Activated T-cell treated with anti-CD3 and anti-CD28 coated beads for 48 hours (primary cell): ENCODE data around the gene PIP5K1A.
"Not testable (repeated sequence)": the region's sequence is repeated elsewhere in the genome, so short reads cannot be mapped to it uniquely, and the experiment has no call there.

Source experiments
- DNase-seq: peaks from one replicate; pipeline ENCODE4 v3.0.0-alpha.2; 2020; ENCODE audit warnings: low read depth

The PIP5K1A gene

DNA sequence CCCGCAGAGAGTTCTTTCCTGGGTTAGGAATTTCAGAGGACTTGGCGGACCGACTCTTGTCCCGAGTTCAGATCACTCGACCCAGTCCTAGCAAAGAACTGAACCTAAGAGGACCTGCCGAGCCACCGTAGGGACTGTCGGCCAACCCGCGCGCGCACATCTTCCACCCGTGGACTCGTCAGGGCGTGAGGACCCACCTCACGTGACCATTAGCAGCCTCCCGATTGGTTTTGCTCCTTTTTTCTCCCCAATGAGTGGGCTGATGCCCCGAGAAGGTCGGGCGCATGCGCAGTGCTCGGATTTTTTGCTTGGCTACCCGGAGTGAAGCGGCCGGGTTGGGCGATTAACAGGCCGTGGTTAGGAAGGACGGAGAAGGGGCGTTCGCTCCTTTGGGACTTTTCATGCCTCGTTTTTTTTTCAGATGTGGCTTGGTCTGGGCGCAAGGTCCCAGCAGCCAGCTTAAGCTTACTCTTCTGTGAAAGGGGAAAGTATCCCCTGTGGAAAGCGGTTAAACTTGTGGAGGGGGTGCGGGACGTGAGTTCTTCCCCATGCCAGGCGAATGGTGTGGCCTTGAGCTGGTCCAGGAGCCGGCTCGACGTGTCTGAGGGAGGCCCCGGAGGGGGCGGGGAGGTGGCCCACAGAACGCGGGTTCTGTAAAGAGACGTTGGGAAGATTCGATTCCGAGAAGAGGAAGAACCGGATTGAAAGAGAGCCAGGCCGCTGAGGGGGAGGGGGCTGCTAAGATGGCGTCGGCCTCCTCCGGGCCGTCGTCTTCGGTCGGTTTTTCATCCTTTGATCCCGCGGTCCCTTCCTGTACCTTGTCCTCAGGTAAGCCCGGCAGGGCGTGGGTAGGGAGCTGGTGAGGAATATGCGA is at the start of gene PIP5K1A:
Gene PIP5K1A (plus strand): TSS at position 299 of the 874 bp plus-strand sequence. CDS start 445 bp downstream, at position 744.
- DNase-seq = peak; percentile 94

GRCh38 chr1:151156515-151156819 is 41.9 kb upstream of the PIP5K1A start, which contains the start of gene TNFAIP8L2:
Gene TNFAIP8L2 (plus strand): TSS chr1:151156649. CDS start chr1:151158698, 2,049 bp downstream.
- DNase-seq = peak; percentile 72

- peak; percentile 60 for DNase-seq
Observed at GRCh38 chr1:151157067-151157531, 41.3 kb upstream of the PIP5K1A start.

GRCh38 chr1:151158326-151158725 is 40.0 kb upstream of the PIP5K1A start:
- peak; percentile 59 for DNase-seq

- no peak for DNase-seq
Observed at GRCh38 chr1:151158751-151159251, 39.6 kb upstream of the PIP5K1A start.

DNA sequence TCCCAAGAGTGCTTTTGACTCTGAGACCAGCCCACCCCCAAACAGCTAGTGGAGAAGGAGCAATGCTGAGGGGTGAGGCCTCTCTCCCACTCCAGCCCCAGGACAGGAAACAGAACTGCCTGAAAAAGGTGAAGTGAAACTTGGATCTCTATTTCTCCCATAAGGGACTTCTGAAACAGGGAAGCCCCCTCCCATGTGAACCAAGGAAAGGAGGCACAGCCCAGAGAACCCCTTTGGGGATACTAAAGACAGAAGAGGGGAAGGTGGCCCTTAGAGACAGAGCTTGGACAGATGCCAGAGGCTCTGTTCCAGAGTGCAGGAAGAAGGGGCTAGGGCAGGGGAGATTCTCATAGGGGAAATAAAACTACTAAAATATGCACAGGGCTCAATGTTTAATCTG is 39.0 kb upstream of the PIP5K1A start:
- no peak for DNase-seq

GRCh38 chr1:151164732-151165280 is 33.5 kb upstream of the PIP5K1A start:
- no peak for DNase-seq

DNA sequence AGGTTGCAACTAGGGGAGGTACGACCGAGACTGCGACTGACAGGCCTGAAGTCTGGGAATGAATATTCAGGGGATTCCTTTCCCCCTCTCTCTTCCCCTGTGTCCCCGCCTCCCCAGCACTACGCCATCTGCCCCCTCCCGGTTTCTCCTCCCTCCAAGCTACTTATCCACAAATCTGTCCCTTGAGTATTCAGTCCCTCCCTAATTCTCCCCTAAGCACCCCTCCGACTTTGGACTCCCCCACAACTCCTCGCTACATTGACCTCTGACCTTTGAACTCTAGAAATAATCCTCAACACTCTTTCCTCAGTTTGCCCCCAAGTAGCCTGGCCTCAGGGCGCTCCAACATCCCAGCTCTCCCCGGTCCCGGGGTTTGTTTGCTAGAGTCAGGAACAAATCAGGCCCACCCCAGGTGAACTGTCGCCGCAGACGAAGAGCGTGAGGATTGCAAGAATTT is 33.0 kb upstream of the PIP5K1A start:
- no peak for DNase-seq

- peak; percentile 94 for DNase-seq
Observed at GRCh38 chr1:151165738-151166504, 32.4 kb upstream of the PIP5K1A start, which contains the start of the genes LYSMD1 and SCNM1. Gene LYSMD1 (minus strand): TSS chr1:151165902. CDS start chr1:151165258, 644 bp downstream. Gene SCNM1 (plus strand): TSS chr1:151166144. CDS start chr1:151166153, 9 bp downstream.

- DNase-seq = no peak
Observed at GRCh38 chr1:151166505-151166956, 31.8 kb upstream of the PIP5K1A start.

DNA sequence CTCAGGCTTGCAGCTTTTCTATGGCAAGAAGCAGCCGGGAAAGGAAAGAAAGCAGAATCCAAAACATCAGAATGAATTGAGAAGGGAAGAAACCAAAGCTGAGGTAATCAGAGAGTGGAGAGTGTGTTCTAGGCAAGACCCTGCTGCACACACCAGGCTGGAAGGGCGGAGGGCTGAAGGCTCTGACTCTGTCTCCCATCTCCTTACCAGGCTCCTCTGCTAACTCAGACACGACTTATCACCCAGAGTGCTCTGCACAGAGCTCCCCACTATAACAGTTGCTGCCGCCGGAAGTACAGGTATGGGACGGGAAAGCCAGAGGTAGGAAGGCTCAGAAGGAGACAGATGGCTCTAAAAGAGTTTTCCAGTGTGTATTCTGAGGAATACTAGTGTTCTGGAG is 31.2 kb upstream of the PIP5K1A start:
- no peak for DNase-seq

- no peak for DNase-seq
Observed at GRCh38 chr1:151171190-151171589, 27.2 kb upstream of the PIP5K1A start.

- DNase-seq = no peak
Observed at GRCh38 chr1:151175041-151175741, 23.2 kb upstream of the PIP5K1A start.

DNA sequence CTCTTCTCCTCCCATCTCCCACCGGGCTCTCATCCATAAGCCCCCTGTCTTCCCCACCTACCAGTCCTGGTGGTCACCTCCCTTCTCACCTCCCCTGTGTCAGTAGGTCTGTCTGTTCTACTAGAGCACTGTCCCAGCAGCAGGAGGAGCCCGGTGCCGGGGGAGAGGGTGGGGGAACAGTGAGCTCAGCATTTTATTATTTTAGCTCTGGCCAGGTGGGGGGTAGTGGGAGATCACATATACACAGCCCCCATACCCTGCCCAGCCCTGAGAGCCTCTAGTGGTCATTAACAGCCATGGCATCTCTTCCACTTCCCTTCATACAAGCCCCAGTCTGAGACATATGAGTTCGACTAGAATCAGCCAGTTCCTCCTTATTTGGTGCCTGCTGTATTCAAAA is 22.5 kb upstream of the PIP5K1A start, which contains the start of gene TMOD4:
Gene TMOD4 (minus strand): TSS at position 119 of the 400 bp plus-strand sequence. CDS start 1,106 bp downstream, outside the sequence.
- no peak for DNase-seq

DNA sequence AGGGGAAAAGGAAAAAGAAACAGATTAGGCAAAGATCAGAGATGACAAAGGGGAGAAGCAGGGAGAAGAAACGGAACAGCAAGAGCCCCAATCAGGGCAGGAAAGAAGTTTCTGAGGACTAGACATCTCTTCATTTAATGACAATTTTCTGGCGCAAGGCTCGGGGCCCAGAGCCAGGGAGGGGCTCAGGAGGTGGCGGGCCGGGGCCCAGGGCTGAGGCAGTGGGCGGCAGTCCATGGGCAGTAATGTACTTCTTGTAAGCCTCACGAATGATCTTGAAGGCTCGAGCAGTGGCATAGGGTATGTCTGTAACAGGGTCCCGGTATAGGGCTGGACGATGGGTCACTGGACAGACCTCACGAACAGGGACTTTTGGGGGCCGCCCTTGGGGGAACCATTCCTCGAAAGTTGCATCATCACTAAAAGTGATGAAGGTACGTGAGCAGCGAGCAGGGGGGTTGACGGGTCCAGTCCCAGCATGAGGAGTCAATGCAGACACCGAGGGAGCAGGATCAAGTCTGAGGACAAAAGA is 21.8 kb upstream of the PIP5K1A start:
- no peak for DNase-seq

DNA sequence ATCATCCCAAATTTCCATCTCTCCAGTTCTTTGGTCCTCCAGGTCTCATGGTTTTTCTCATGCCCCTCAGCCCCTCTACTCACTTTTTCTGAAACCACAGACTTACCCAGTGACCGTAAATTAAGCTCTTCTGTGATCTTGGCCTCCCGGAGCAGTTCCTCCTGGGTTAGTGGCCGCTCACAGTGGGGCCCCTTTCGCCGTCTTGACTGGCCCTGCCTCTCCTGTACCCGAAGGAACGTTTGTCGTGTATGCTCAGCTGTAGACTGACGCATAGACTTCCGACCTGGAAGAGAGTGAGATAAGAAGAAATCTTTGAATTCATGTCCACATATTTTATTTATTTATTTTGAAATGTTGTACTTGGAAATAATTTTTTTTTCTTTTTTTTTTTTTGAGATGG is 14.1 kb upstream of the PIP5K1A start:
- no peak for DNase-seq

GRCh38 chr1:151187205-151187604 is 11.1 kb upstream of the PIP5K1A start:
- no peak for DNase-seq

DNA sequence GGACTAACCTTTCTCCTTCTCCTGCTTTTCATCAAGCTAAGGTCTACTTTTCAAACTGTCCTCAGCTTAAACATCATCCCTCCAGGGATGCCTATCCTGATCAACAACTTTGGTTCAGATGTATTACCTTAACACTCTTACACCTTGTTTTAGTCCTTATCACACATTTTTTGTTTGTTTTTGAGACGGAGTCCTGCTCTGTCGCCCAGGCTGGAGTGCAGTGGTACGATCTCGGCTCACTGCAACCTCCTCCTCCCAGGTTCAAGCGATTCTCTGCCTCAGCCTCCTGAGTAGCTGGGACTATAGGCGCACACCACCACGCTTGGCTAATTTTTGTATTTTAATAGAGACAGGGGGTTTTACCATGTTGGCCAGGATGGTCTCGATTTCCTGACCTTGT is 9.7 kb upstream of the PIP5K1A start:
- not testable (repeated sequence) for DNase-seq

DNA sequence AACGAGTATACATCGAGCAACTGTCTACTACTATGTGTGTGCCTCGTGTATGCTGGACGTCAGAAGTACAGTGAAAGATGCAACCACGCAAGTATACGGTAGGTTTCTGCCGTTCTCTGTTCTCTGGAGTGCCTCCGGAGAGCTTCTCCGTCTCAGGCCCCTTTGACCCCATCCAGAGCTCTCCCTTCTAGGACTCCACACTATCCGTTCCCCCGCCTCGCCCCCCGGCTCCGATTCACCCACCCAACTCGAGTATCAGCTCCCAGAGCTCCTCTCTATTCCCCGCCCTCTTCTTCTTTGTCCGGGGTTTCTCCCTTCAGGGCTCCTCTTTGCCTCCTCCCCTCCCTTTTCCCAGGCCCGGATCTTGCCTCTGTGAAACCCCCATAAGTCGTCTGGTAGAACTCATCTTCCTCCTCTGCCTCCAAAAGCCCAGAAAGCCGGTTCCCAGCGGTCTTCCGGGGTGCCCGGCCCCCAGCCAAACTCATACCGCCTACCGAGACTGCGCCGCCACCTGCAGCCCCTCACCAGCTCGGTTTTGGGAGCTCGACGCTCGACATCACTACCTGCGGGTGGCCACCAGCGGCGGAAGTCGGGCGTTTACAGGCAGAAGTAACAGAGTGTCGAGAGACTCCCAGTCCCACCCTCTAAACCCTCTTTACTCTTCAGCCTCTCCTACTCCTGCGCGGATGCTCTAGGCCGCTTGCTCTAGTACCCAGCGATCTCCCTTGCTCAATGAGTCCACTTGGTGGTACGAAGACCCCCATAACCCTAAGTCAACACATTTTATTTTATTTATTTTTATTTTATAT is 8.5 kb upstream of the PIP5K1A start, which contains the start of gene VPS72:
Gene VPS72 (minus strand): TSS at position 561 of the 809 bp plus-strand sequence. CDS start 76 bp downstream, at position 485.
- peak; percentile 82 for DNase-seq

DNA sequence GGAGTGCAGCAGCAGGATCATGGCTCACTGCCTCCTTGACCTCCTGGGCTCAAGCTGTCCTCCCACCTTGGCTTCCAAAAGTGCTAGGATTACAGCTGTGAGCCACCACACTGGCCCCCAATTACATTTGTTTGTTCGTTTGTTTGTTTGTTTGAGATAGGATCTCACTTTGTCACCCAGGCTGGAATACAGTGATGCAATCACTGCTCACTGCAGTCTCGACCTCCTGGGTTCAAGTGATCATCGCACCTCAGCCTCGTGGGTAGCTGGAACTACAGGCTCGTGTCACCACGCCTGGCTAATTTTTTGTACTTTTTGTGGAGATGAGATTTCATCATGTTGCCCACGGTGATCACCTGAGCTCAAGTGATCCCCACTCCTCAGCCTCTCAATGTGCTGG is 6.3 kb upstream of the PIP5K1A start:
- no peak for DNase-seq
